Chondrocyte (in vitro differentiated cells): Measurements from ENCODE around the gene RERE. TPM values are rescaled to one million over a fixed set of nuclear protein-coding genes. Genes with fewer than 3 reads are reported as not detected.

ENCODE experiments used
- DNase-seq: peaks from one replicate; pipeline ENCODE4 v3.0.0; 2021; ENCODE audit warnings: mixed read lengths, low spot score
- H3K27ac Mint-ChIP-seq: one replicate; pipeline ENCODE4 v1.8.0; 2021; ENCODE audit warnings: mild to moderate bottlenecking, moderate library complexity, mixed read lengths; ENCODE audit not compliant: unreplicated experiment
- H3K27me3 Mint-ChIP-seq: 2 replicates; pipeline ENCODE4 v1.8.0; 2021; ENCODE audit warnings: low read depth, mixed read lengths
- H3K36me3 Mint-ChIP-seq: 2 replicates; pipeline ENCODE4 v1.8.0; 2021; ENCODE audit warnings: low read depth, mixed read lengths
- H3K4me1 Mint-ChIP-seq: 2 replicates; pipeline ENCODE4 v1.8.0; 2021; ENCODE audit warnings: low read depth, mild to moderate bottlenecking, mixed read lengths
- H3K4me3 Mint-ChIP-seq: one replicate; pipeline ENCODE4 v1.8.0; 2021; ENCODE audit warnings: mild to moderate bottlenecking, moderate library complexity, mixed read lengths; ENCODE audit not compliant: unreplicated experiment
- H3K9me3 Mint-ChIP-seq: 2 replicates; pipeline ENCODE4 v1.8.0; 2021; ENCODE audit warnings: low read depth, mixed read lengths
- CTCF ChIP-seq: fragments of 200-600 bp; sonication (generic); IDR thresholded peaks from 2 replicates; pipeline ENCODE4 v1.5.0; 2021; ENCODE audit warnings: antibody characterized with exemption, mild to moderate bottlenecking, moderate library complexity
- total RNA-seq: library from RNA; stranded (reverse); gene quantifications from 3 replicates; pipeline ENCODE4 v1.2.1, GENCODE V29; 2021

The RERE gene
- total RNA-seq, 1 donor from 2014 or later = 64.9 TPM

GRCh38 chr1:8374812-8375211 lies 442.6 kb downstream of the RERE start:
- peaks cover 70% of the 10 kb centered on the region for H3K4me1 Mint-ChIP-seq
- H3K27me3 Mint-ChIP-seq = no peaks in the 10 kb centered on the region
- peak; percentile 70 for TF ChIP-seq CTCF
- peaks cover 1% of the 10 kb centered on the region for H3K36me3 Mint-ChIP-seq
- DNase-seq = no peak
- no peak overlapping the region for H3K4me3 Mint-ChIP-seq
- no peaks in the 10 kb centered on the region for H3K9me3 Mint-ChIP-seq
- H3K27ac Mint-ChIP-seq = peak overlapping the region; percentile 96

- Mint-ChIP-seq H3K4me3 (no peak overlapping the region), H3K36me3 (peaks cover 1% of the 10 kb centered on the region), H3K27ac (peak overlapping the region; percentile 96)
These were observed 443.1 kb downstream of the RERE start for GRCh38 chr1:8374356-8374755.

GRCh38 chr1:8373581-8374241 lies 443.7 kb downstream of the RERE start:
- no peak for DNase-seq
- H3K4me3 Mint-ChIP-seq = peak overlapping the region; percentile 53
- H3K4me1 Mint-ChIP-seq = peaks cover 69% of the 10 kb centered on the region
- no peaks in the 10 kb centered on the region for H3K9me3 Mint-ChIP-seq
- no peak for TF ChIP-seq CTCF
- H3K27me3 Mint-ChIP-seq = no peaks in the 10 kb centered on the region
- H3K36me3 Mint-ChIP-seq = no peaks in the 10 kb centered on the region
- peak overlapping the region; percentile 96 for H3K27ac Mint-ChIP-seq

More at GRCh38 chr1:8374356-8374755, 443.1 kb downstream of the RERE start:
- DNase-seq = no peak
- no peak for TF ChIP-seq CTCF
- Mint-ChIP-seq H3K9me3 (no peaks in the 10 kb centered on the region), H3K4me1 (peaks cover 70% of the 10 kb centered on the region), H3K27me3 (no peaks in the 10 kb centered on the region)

- Mint-ChIP-seq H3K36me3 (no peaks in the 10 kb centered on the region), H3K27ac (peak overlapping the region; percentile 96), H3K4me3 (peak overlapping the region; percentile 53), H3K27me3 (no peaks in the 10 kb centered on the region), H3K4me1 (peaks cover 63% of the 10 kb centered on the region), H3K9me3 (no peaks in the 10 kb centered on the region)
- no peak for TF ChIP-seq CTCF
- no peak for DNase-seq
These were observed 444.3 kb downstream of the RERE start for GRCh38 chr1:8373125-8373524.

- Mint-ChIP-seq H3K4me1 (peaks cover 73% of the 10 kb centered on the region), H3K36me3 (no peaks in the 10 kb centered on the region), H3K9me3 (no peaks in the 10 kb centered on the region), H3K27me3 (no peaks in the 10 kb centered on the region), H3K4me3 (no peak overlapping the region), H3K27ac (peak overlapping the region; percentile 89)
- no peak for TF ChIP-seq CTCF
- no peak for DNase-seq
These were observed 446.0 kb downstream of the RERE start for GRCh38 chr1:8371372-8371991.
